Measurements from ENCODE around the gene SLC25A10.

DNA sequence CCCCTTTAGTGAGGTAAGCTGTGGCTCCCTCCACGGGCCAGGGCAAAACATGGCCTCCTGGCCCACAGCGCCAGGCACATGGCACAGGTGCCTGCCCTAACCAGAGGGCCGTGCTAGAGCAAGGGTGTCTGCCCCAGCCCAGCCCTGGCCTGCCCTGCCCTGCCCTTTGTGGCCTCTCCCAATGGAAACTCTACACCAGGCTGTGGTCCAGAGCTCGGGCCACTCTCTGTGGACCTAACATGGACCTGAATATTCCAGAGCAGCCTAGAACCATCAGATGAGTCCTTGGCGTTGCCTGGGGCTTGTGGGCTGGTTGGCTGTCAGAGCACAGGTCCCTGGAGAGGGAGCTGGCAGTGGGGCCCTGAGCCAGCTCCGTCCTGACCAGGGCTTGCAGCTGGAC lies 16.9 kb upstream of the SLC25A10 start:
- TF ChIP-seq, protein P1, sequence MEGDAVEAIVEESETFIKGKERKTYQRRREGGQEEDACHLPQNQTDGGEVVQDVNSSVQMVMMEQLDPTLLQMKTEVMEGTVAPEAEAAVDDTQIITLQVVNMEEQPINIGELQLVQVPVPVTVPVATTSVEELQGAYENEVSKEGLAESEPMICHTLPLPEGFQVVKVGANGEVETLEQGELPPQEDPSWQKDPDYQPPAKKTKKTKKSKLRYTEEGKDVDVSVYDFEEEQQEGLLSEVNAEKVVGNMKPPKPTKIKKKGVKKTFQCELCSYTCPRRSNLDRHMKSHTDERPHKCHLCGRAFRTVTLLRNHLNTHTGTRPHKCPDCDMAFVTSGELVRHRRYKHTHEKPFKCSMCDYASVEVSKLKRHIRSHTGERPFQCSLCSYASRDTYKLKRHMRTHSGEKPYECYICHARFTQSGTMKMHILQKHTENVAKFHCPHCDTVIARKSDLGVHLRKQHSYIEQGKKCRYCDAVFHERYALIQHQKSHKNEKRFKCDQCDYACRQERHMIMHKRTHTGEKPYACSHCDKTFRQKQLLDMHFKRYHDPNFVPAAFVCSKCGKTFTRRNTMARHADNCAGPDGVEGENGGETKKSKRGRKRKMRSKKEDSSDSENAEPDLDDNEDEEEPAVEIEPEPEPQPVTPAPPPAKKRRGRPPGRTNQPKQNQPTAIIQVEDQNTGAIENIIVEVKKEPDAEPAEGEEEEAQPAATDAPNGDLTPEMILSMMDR (IDR thresholded peaks at IDR 0.05; ENCODE audit: extremely low read depth in 1 of 2, insufficient read depth in 1 of 2, low read depth in 1 of 2, low read length in 2 of 2) = no peak
- no peak for TF ChIP-seq POLR2AphosphoS5 (IDR thresholded peaks at IDR 0.05; ENCODE audit: insufficient read depth, low read depth, low read length)
- TF ChIP-seq POLR2A (IDR thresholded peaks at IDR 0.05; ENCODE audit: low read depth, low read length) = no peak
- TF ChIP-seq GATA2 (IDR thresholded peaks at IDR 0.05; ENCODE audit: insufficient read depth, insufficient read length, low read depth, low read length) = no peak
- TF ChIP-seq EZH2 (IDR thresholded peaks at IDR 0.05; ENCODE audit: borderline replicate concordance, low read depth, low read length, severe bottlenecking) = no peak
- TF ChIP-seq MAX (IDR thresholded peaks at IDR 0.05; ENCODE audit: insufficient read depth, insufficient read length) = no peak
- TF ChIP-seq JUN (IDR thresholded peaks at IDR 0.05; ENCODE audit: borderline replicate concordance, insufficient read depth, insufficient read length, low read depth) = no peak
